H1 (cell line): Measurements from ENCODE around the gene ASCC2. TPM values are rescaled to one million over a fixed set of nuclear protein-coding genes. Genes with fewer than 3 reads are reported as not detected.

Source experiments
- CTCF ChIA-PET: fragments of 300-600 bp; sonication (Branson Sonifier 250); formaldehyde crosslinking; loops from one replicate; lab custom pipeline; 2021; ENCODE audit not compliant: partially characterized antibody; lab: Charles Lee
- POLR2A ChIA-PET: fragments of 300-600 bp; sonication (Branson Sonifier 250); formaldehyde crosslinking; loops from one replicate; lab custom pipeline; 2021; ENCODE audit warnings: inconsistent platforms; ENCODE audit not compliant: partially characterized antibody; lab: Charles Lee
- DNase-seq, 2 experiments: peaks; one replicate each; pipeline versions ENCODE4 v3.0.0 to v3.0.0-alpha.2; 2010 to 2022; ENCODE audit warnings: low spot score in 2 of 2, low read depth in 1 of 2, mixed read lengths in 1 of 2
- FAIRE-seq: peaks from 2 replicates; lab custom pipeline; 2011; peaks lifted over from hg19 to GRCh38; lab: Jason Lieb, UNC
- H2AFZ ChIP-seq: 2 replicates; pipeline ENCODE4 v1.8.1; 2012; ENCODE audit warnings: low read length, inconsistent platforms
- H2AK5ac ChIP-seq: 2 replicates; pipeline ENCODE4 v1.6.1; 2013; ENCODE audit warnings: low read depth, low read length
- H2BK120ac ChIP-seq: replicated peaks from 2 replicates; pipeline ENCODE3; 2013; ENCODE audit warnings: low read depth, low read length, inconsistent platforms
- H2BK12ac ChIP-seq: 2 replicates; pipeline ENCODE4 v1.6.1; 2013; ENCODE audit warnings: low read depth, low read length
- H2BK15ac ChIP-seq: 2 replicates; pipeline ENCODE4 v1.6.1; 2013; ENCODE audit warnings: low read length
- H2BK20ac ChIP-seq: 2 replicates; pipeline ENCODE4 v1.6.1; 2013; ENCODE audit warnings: low read length
- H2BK5ac ChIP-seq: 2 replicates; pipeline ENCODE4 v1.6.1; 2013; ENCODE audit warnings: low read depth, low read length
- H3K14ac ChIP-seq: 2 replicates; pipeline ENCODE4 v1.6.1; 2013; ENCODE audit warnings: inconsistent platforms; ENCODE audit not compliant: insufficient read length
- H3K18ac ChIP-seq: 2 replicates; pipeline ENCODE4 v1.6.1; 2013; ENCODE audit warnings: low read length; ENCODE audit errors: extremely low read depth
- H3K23ac ChIP-seq: 2 replicates; pipeline ENCODE4 v1.6.1; 2013; ENCODE audit warnings: inconsistent platforms; ENCODE audit not compliant: insufficient read length
- H3K23me2 ChIP-seq: 2 replicates; pipeline ENCODE4 v1.6.1; 2013; ENCODE audit warnings: low read depth, low read length
- H3K27ac ChIP-seq: 2 replicates; pipeline ENCODE4 v1.6.1; 2011; ENCODE audit warnings: low read depth, low read length, inconsistent platforms
- H3K27me3 ChIP-seq, 4 experiments: replicated peaks in 1 of 4; 1 replicate in 1 of 4; 2 replicates in 3 of 4; pipeline versions ENCODE4 v1.6.1 to v1.8.1; 2011 to 2013; ENCODE audit warnings: low read length in 3 of 4, mild to moderate bottlenecking in 3 of 4, inconsistent platforms in 2 of 4, mixed read lengths in 2 of 4, moderate library complexity in 1 of 4; ENCODE audit not compliant: control insufficient read depth in 3 of 4, insufficient read depth in 3 of 4; ENCODE audit errors: extremely low read depth in 1 of 4
- H3K36me3 ChIP-seq, 4 experiments: 2 replicates each; pipeline versions ENCODE4 v1.6.1 to v1.8.1; 2011 to 2013; ENCODE audit warnings: mild to moderate bottlenecking in 4 of 4, low read length in 3 of 4, moderate library complexity in 2 of 4, control low read depth in 1 of 4, inconsistent platforms in 1 of 4; ENCODE audit not compliant: insufficient read depth in 4 of 4, control insufficient read depth in 2 of 4
- H3K4ac ChIP-seq: replicated peaks from 2 replicates; pipeline ENCODE3; 2013; ENCODE audit warnings: low read length, low read depth, mixed read lengths, inconsistent platforms; ENCODE audit not compliant: insufficient read length
- H3K4me1 ChIP-seq, 4 experiments: replicated peaks in 1 of 4; 1 replicate in 1 of 4; 2 replicates in 3 of 4; pipeline versions ENCODE4 v1.6.1 to v1.8.1; 2011 to 2013; ENCODE audit warnings: low read length in 3 of 4, inconsistent platforms in 2 of 4, mixed read lengths in 1 of 4; ENCODE audit not compliant: insufficient read depth in 4 of 4, control insufficient read depth in 3 of 4
- H3K4me2 ChIP-seq, 2 experiments: 2 replicates each; pipeline versions ENCODE4 v1.6.1 to v1.8.1; 2011 to 2013; ENCODE audit warnings: low read depth in 2 of 2, low read length in 2 of 2, control low read depth in 1 of 2, inconsistent platforms in 1 of 2, mild to moderate bottlenecking in 1 of 2; ENCODE audit not compliant: insufficient read depth in 1 of 2
- H3K4me3 ChIP-seq, 4 experiments: fragments of 200-600, 300-600 bp in 1 of 4; sonication (generic), shearing (Covaris generic), sonication (Bioruptor Twin) in 1 of 4; 2 replicates each; pipeline versions ENCODE4 v1.5.1 to v1.8.1; 2011 to 2016; ENCODE audit warnings: low read length in 4 of 4, low read depth in 3 of 4, control low read depth in 2 of 4, inconsistent platforms in 2 of 4, mild to moderate bottlenecking in 2 of 4, mixed read lengths in 1 of 4, moderate library complexity in 1 of 4; ENCODE audit not compliant: insufficient read depth in 2 of 4; ENCODE audit errors: extremely low read depth in 1 of 4
- H3K56ac ChIP-seq: replicated peaks from 2 replicates; pipeline ENCODE3; 2013; ENCODE audit warnings: low read depth, mild to moderate bottlenecking, mixed read lengths, low read length, inconsistent platforms; ENCODE audit not compliant: insufficient read length
- H3K79me1 ChIP-seq: 2 replicates; pipeline ENCODE4 v1.6.1; 2013; ENCODE audit warnings: low read depth, low read length, control low read depth
- H3K79me2 ChIP-seq, 2 experiments: 2 replicates each; pipeline versions ENCODE4 v1.6.1 to v1.8.1; 2012 to 2013; ENCODE audit warnings: low read length in 2 of 2, mild to moderate bottlenecking in 2 of 2, inconsistent platforms in 1 of 2; ENCODE audit not compliant: insufficient read depth in 2 of 2, control insufficient read depth in 1 of 2
- H3K9ac ChIP-seq, 4 experiments: replicated peaks in 1 of 4; 1 replicate in 1 of 4; 2 replicates in 3 of 4; pipeline versions ENCODE4 v1.6.1 to v1.8.1; 2011 to 2013; ENCODE audit warnings: low read depth in 3 of 4, low read length in 3 of 4, control low read depth in 2 of 4, mild to moderate bottlenecking in 2 of 4, moderate library complexity in 2 of 4, inconsistent platforms in 1 of 4; ENCODE audit errors: extremely low read depth in 1 of 4
- H3K9me3 ChIP-seq, 2 experiments: 2 replicates each; pipeline versions ENCODE4 v1.6.1 to v1.8.1; 2012 to 2013; ENCODE audit warnings: mild to moderate bottlenecking in 2 of 2, moderate library complexity in 2 of 2, control low read depth in 1 of 2, inconsistent platforms in 1 of 2, low read depth in 1 of 2, low read length in 1 of 2, mixed read lengths in 1 of 2; ENCODE audit not compliant: insufficient read depth in 2 of 2
- H4K20me1 ChIP-seq, 2 experiments: replicated peaks in 1 of 2; 2 replicates each; pipeline versions ENCODE3 to v1.8.1; 2011 to 2013; ENCODE audit warnings: inconsistent platforms in 2 of 2, low read length in 2 of 2, mild to moderate bottlenecking in 1 of 2; ENCODE audit not compliant: insufficient read depth in 2 of 2, control insufficient read depth in 1 of 2
- H4K5ac ChIP-seq: 2 replicates; pipeline ENCODE4 v1.6.1; 2013; ENCODE audit warnings: low read length, low read depth, mixed read lengths, inconsistent platforms; ENCODE audit not compliant: insufficient read length
- H4K8ac ChIP-seq: 2 replicates; pipeline ENCODE4 v1.8.0; 2013; ENCODE audit warnings: mild to moderate bottlenecking, moderate library complexity, low read length, inconsistent platforms; ENCODE audit not compliant: insufficient read depth; ENCODE audit errors: extremely low read depth
- H4K91ac ChIP-seq: replicated peaks from 2 replicates; pipeline ENCODE3; 2013; ENCODE audit warnings: low read length, mixed read lengths, inconsistent platforms; ENCODE audit not compliant: insufficient read length
- ASH2L ChIP-seq: fragments of 200-600, 300-600 bp; sonication (generic); IDR thresholded peaks from one replicate; pipeline ENCODE4 v1.7.1; 2017; ENCODE audit warnings: low read length
- EGR1 ChIP-seq: IDR thresholded peaks from 2 replicates; pipeline ENCODE4 v1.6.1; 2011; ENCODE audit warnings: low read depth, low read length, borderline replicate concordance
- FOSL1 ChIP-seq: IDR thresholded peaks from 2 replicates; pipeline ENCODE4 v1.6.1; 2011; ENCODE audit warnings: mild to moderate bottlenecking, low read depth, low read length, moderate library complexity; ENCODE audit not compliant: insufficient read depth
- GABPA ChIP-seq: IDR thresholded peaks from 2 replicates; pipeline ENCODE4 v1.6.1; 2011; ENCODE audit warnings: mild to moderate bottlenecking, low read length, moderate library complexity, borderline replicate concordance; ENCODE audit not compliant: insufficient read depth
- JUND ChIP-seq: IDR thresholded peaks from 2 replicates; pipeline ENCODE4 v1.6.1; 2011; ENCODE audit warnings: mild to moderate bottlenecking, improper control_type of control experiment, low read length
- PHF8 ChIP-seq: fragments of 200-600 bp; sonication (generic); conservative IDR thresholded peaks from 2 replicates; pipeline ENCODE4 v1.7.1; 2012; ENCODE audit warnings: low read depth, mild to moderate bottlenecking, inconsistent platforms, low read length, moderate library complexity
- POLR2AphosphoS5 ChIP-seq: IDR thresholded peaks from 2 replicates; pipeline ENCODE4 v1.6.1; 2011; ENCODE audit warnings: low read depth, low read length
- SP4 ChIP-seq: IDR thresholded peaks from 2 replicates; pipeline ENCODE4 v1.6.1; 2012; ENCODE audit warnings: low read length, inconsistent platforms
- SRF ChIP-seq: IDR thresholded peaks from 2 replicates; pipeline ENCODE4 v1.6.1; 2011; ENCODE audit warnings: mild to moderate bottlenecking, low read depth, low read length, moderate library complexity
- TBP ChIP-seq: IDR thresholded peaks from 2 replicates; pipeline ENCODE4 v1.6.1; 2011; ENCODE audit warnings: low read depth, low read length, improper control_type of control experiment
- YY1 ChIP-seq: IDR thresholded peaks from 2 replicates; pipeline ENCODE4 v1.6.1; 2011; ENCODE audit warnings: low read depth, mild to moderate bottlenecking, low read length
- ZNF274 ChIP-seq: IDR thresholded peaks from 2 replicates; pipeline ENCODE4 v1.7.0; 2012; ENCODE audit warnings: low read length, borderline replicate concordance; ENCODE audit errors: extremely low read depth
- polyA plus RNA-seq, 7 experiments: library from polyadenylated mRNA; depleted of rRNA in 3 of 7; stranded (reverse) in 5 of 7; unstranded in 2 of 7; fragments of >200 nt in 5 of 7; fragments of 200-250 nt in 2 of 7; gene quantifications; 1 replicate in 5 of 7; 2 replicates in 1 of 7; 4 replicates in 1 of 7; pipeline versions ENCODE4 v1.2.1 to v1.2.3, GENCODE V29; 2011 to 2013; ENCODE audit warnings: missing spikeins in 2 of 7, mixed read lengths in 2 of 7
- total RNA-seq: library from RNA; stranded (reverse); fragmentation: NEBNext Ultra II Directional; extraction: Animal tissue kit (Norgen Biotek cat#: 25700); gene quantifications from 2 replicates; pipeline ENCODE4 v1.2.1, GENCODE V29; 2021

ASCC2 gene
- total and polyA plus RNA-seq, 2 of the 8 experiments (the other 6 are each of a cell fraction or from before 2014, with no cell fraction given), result 35.0 to 35.8 TPM

GRCh38 chr22:29867260-29867659 is 29.2 kb upstream of the ASCC2 start:
- Histone ChIP-seq H3K4me2 (no peak overlapping the region), H3K14ac (no peak overlapping the region), H3K79me2 (no peaks in the 10 kb centered on the region), H3K56ac (no peak overlapping the region), H2BK5ac (no peak overlapping the region), H2AFZ (no peak overlapping the region), H2BK15ac (no peak overlapping the region), H2BK12ac (no peak overlapping the region), H3K18ac (no peak overlapping the region), H3K9me3 (no peaks in the 10 kb centered on the region), H3K4ac (no peak overlapping the region), H3K23me2 (no peaks in the 10 kb centered on the region), H3K4me3 (no peak overlapping the region), H3K9ac (no peak overlapping the region), H3K23ac (no peak overlapping the region), H3K4me1 (peaks cover 0 to 7% (median 3%) of the 10 kb centered on the region in 4 experiments; a peak in 5 of 7 replicates), H2AK5ac (no peak overlapping the region), H3K27ac (no peak overlapping the region), H3K27me3 (no peaks in the 10 kb centered on the region), H4K5ac (no peak overlapping the region), H3K36me3 (no peaks in the 10 kb centered on the region), H3K79me1 (no peaks in the 10 kb centered on the region), H4K20me1 (no peaks in the 10 kb centered on the region), H4K91ac (no peak overlapping the region), H2BK20ac (no peak overlapping the region), H2BK120ac (no peak overlapping the region), H4K8ac (no peak overlapping the region)
- no peak for TF ChIP-seq JUND
- no peak for TF ChIP-seq EGR1
- TF ChIP-seq TBP, result no peak
- TF ChIP-seq SP4, result no peak
- TF ChIP-seq YY1, result no peak
- TF ChIP-seq ASH2L, result no peak
- no peak for TF ChIP-seq FOSL1
- TF ChIP-seq GABPA, result no peak
- TF ChIP-seq POLR2AphosphoS5, result no peak
- no peak for TF ChIP-seq SRF
- TF ChIP-seq ZNF274, result no peak
- TF ChIP-seq PHF8, result no peak
- POLR2A ChIA-PET, result no interaction called here
- DNase-seq (no peak), FAIRE-seq (no peak)
- CTCF ChIA-PET, result no interaction called here
